Measurements from ENCODE around the gene MARCHF3.

Gene MARCHF3

GRCh38 chr5:127013407-127013806, 17.0 kb downstream of the MARCHF3 start:
- Histone ChIP-seq H3K4me3 (peak overlapping the region in 4 of 10 experiments; percentile 9 to 27 (median 16); a peak in 2 of 20 replicates), H3K27ac (peak overlapping the region in 10 of 11 experiments; percentile 27 to 67 (median 50); a peak in 19 of 22 replicates), H3K4me2 (peak overlapping the region; percentile 56 to 76 (median 67)), H3K9me3 (replicated peaks in 1 of 11) (peaks cover 0 to 65% (median 39%) of the 10 kb centered on the region in 11 experiments; a peak in 19 of 22 replicates), H3K27me3 (no peaks in the 10 kb centered on the region), H3K4me1 (peaks cover 33 to 69% (median 49%) of the 10 kb centered on the region in 10 experiments), H4K20me1 (no peaks in the 10 kb centered on the region), H3K36me3 (peaks cover 0 to 27% (median 5%) of the 10 kb centered on the region in 11 experiments; a peak in 9 of 22 replicates), H3K9ac (peak overlapping the region in 6 of 11 experiments; percentile 8 to 36 (median 26); a peak in 5 of 22 replicates)
- TF ChIP-seq Cebpa-rat (IDR thresholded peaks at IDR 0.05) = no peak

- H3K9me3 ChIP-seq (replicated peaks in 1 of 11) = peaks cover 0 to 65% (median 42%) of the 10 kb centered on the region in 11 experiments; a peak in 19 of 22 replicates
- H3K9ac ChIP-seq = peak overlapping the region in 6 of 11 experiments; percentile 8 to 36 (median 26); a peak in 8 of 22 replicates
- H3K27ac ChIP-seq = peak overlapping the region in 10 of 11 experiments; percentile 27 to 67 (median 50); a peak in 19 of 22 replicates
These were observed 17.4 kb downstream of the MARCHF3 start for GRCh38 chr5:127012916-127013315.

GRCh38 chr5:127011961-127012644, 18.3 kb downstream of the MARCHF3 start:
- Histone ChIP-seq H3K27me3 (no peaks in the 10 kb centered on the region), H3K4me3 (no peak overlapping the region; a peak in 1 of 20 replicates), H3K9me3 (replicated peaks in 1 of 11) (peaks cover 0 to 57% (median 34%) of the 10 kb centered on the region in 11 experiments; a peak in 19 of 22 replicates), H3K27ac (peak overlapping the region in 9 of 11 experiments; percentile 24 to 67 (median 51); a peak in 15 of 22 replicates), H4K20me1 (no peaks in the 10 kb centered on the region), H3K4me1 (peaks cover 33 to 81% (median 49%) of the 10 kb centered on the region in 10 experiments), H3K36me3 (peaks cover 0 to 27% (median 8%) of the 10 kb centered on the region in 11 experiments; a peak in 9 of 22 replicates), H3K9ac (peak overlapping the region in 1 of 11 experiments; percentile 36; a peak in 4 of 22 replicates), H3K4me2 (peak overlapping the region; percentile 56 to 76 (median 68))
- TF ChIP-seq Cebpa-rat (IDR thresholded peaks at IDR 0.05) = no peak

More at GRCh38 chr5:127012916-127013315, 17.4 kb downstream of the MARCHF3 start:
- TF ChIP-seq Cebpa-rat (IDR thresholded peaks at IDR 0.05) = no peak
- Histone ChIP-seq H3K36me3 (peaks cover 0 to 27% (median 7%) of the 10 kb centered on the region in 11 experiments; a peak in 9 of 22 replicates), H3K4me3 (peak overlapping the region in 3 of 10 experiments; percentile 9 to 27 (median 23); a peak in 1 of 20 replicates), H3K4me2 (peak overlapping the region; percentile 56 to 76 (median 67)), H4K20me1 (no peaks in the 10 kb centered on the region), H3K27me3 (no peaks in the 10 kb centered on the region), H3K4me1 (peaks cover 33 to 73% (median 49%) of the 10 kb centered on the region in 10 experiments)

GRCh38 chr5:127011153-127011552, 19.2 kb downstream of the MARCHF3 start:
- no peaks in the 10 kb centered on the region for H3K27me3 ChIP-seq
- no peak for TF ChIP-seq Cebpa-rat (IDR thresholded peaks at IDR 0.05)
- H3K4me3 ChIP-seq = no peak overlapping the region; a peak in 1 of 20 replicates
- peak overlapping the region in 7 of 11 experiments; percentile 2 to 67 (median 48); a peak in 7 of 22 replicates for H3K27ac ChIP-seq
- H3K9me3 ChIP-seq (replicated peaks in 1 of 11) = peaks cover 0 to 50% (median 28%) of the 10 kb centered on the region in 11 experiments; a peak in 19 of 22 replicates
- H3K4me1 ChIP-seq = peaks cover 33 to 90% (median 55%) of the 10 kb centered on the region in 10 experiments
- peaks cover 0 to 27% (median 8%) of the 10 kb centered on the region in 11 experiments; a peak in 9 of 22 replicates for H3K36me3 ChIP-seq
- H3K9ac ChIP-seq = 0 out of 22 replicates have a peak overlapping the region, but pooled peaks of 1 of the 11 experiments have one; percentile 7
- H3K4me2 ChIP-seq = peak overlapping the region; percentile 56 to 76 (median 68); a peak in 21 of 22 replicates
- H4K20me1 ChIP-seq = no peaks in the 10 kb centered on the region

GRCh38 chr5:127010362-127010761, 20.0 kb downstream of the MARCHF3 start:
- Histone ChIP-seq H3K9ac (no peak overlapping the region), H4K20me1 (no peaks in the 10 kb centered on the region), H3K27me3 (no peaks in the 10 kb centered on the region), H3K4me3 (no peak overlapping the region; a peak in 1 of 20 replicates), H3K27ac (no peak overlapping the region), H3K36me3 (peaks cover 0 to 27% (median 5%) of the 10 kb centered on the region in 11 experiments; a peak in 9 of 22 replicates), H3K4me2 (peak overlapping the region in 3 of 11 experiments; percentile 67 to 76 (median 68); a peak in 4 of 22 replicates), H3K4me1 (peaks cover 35 to 94% (median 57%) of the 10 kb centered on the region in 10 experiments), H3K9me3 (replicated peaks in 1 of 11) (peaks cover 0 to 42% (median 28%) of the 10 kb centered on the region in 11 experiments; a peak in 19 of 22 replicates)
- no peak for TF ChIP-seq Cebpa-rat (IDR thresholded peaks at IDR 0.05)

- Histone ChIP-seq H3K4me2 (peak overlapping the region in 2 of 11 experiments; percentile 1 to 67; a peak in 3 of 22 replicates), H3K4me1 (peaks cover 37 to 94% (median 55%) of the 10 kb centered on the region in 10 experiments)
These were observed 20.6 kb downstream of the MARCHF3 start for GRCh38 chr5:127009784-127010183.

GRCh38 chr5:127008300-127008975, 21.9 kb downstream of the MARCHF3 start:
- no peaks in the 10 kb centered on the region for H3K27me3 ChIP-seq
- H3K4me3 ChIP-seq = no peak overlapping the region
- H3K9me3 ChIP-seq (replicated peaks in 1 of 11) = peaks cover 0 to 36% (median 34%) of the 10 kb centered on the region in 11 experiments; a peak in 19 of 22 replicates
- no peak overlapping the region for H3K4me2 ChIP-seq
- no peaks in the 10 kb centered on the region for H4K20me1 ChIP-seq
- H3K9ac ChIP-seq = no peak overlapping the region
- TF ChIP-seq Cebpa-rat (IDR thresholded peaks at IDR 0.05) = no peak
- H3K4me1 ChIP-seq = peaks cover 32 to 94% (median 55%) of the 10 kb centered on the region in 10 experiments
- H3K27ac ChIP-seq = no peak overlapping the region
- peaks cover 0 to 32% (median 8%) of the 10 kb centered on the region in 11 experiments; a peak in 11 of 22 replicates for H3K36me3 ChIP-seq

More at GRCh38 chr5:127009784-127010183, 20.6 kb downstream of the MARCHF3 start:
- TF ChIP-seq Cebpa-rat (IDR thresholded peaks at IDR 0.05) = no peak
- Histone ChIP-seq H3K4me3 (no peak overlapping the region), H4K20me1 (no peaks in the 10 kb centered on the region), H3K27me3 (no peaks in the 10 kb centered on the region), H3K9ac (no peak overlapping the region), H3K9me3 (replicated peaks in 1 of 11) (peaks cover 0 to 37% (median 28%) of the 10 kb centered on the region in 11 experiments; a peak in 19 of 22 replicates), H3K36me3 (peaks cover 0 to 27% (median 5%) of the 10 kb centered on the region in 11 experiments; a peak in 9 of 22 replicates), H3K27ac (no peak overlapping the region)

GRCh38 chr5:127007522-127007921, 22.8 kb downstream of the MARCHF3 start:
- H3K27me3 ChIP-seq = no peaks in the 10 kb centered on the region
- no peak overlapping the region for H3K9ac ChIP-seq
- H3K4me2 ChIP-seq = no peak overlapping the region
- H3K4me3 ChIP-seq = no peak overlapping the region
- peaks cover 0 to 32% (median 9%) of the 10 kb centered on the region in 11 experiments; a peak in 11 of 22 replicates for H3K36me3 ChIP-seq
- peaks cover 0 to 44% (median 39%) of the 10 kb centered on the region in 11 experiments; a peak in 19 of 22 replicates for H3K9me3 ChIP-seq (replicated peaks in 1 of 11)
- H3K27ac ChIP-seq = no peak overlapping the region
- no peak for TF ChIP-seq Cebpa-rat (IDR thresholded peaks at IDR 0.05)
- H3K4me1 ChIP-seq = peaks cover 22 to 91% (median 48%) of the 10 kb centered on the region in 10 experiments
- H4K20me1 ChIP-seq = no peaks in the 10 kb centered on the region

Data from BLaER1 treated with 17β-estradiol and CSF1 and Interleukin-3, amounts not matched to agents 10 nM and 100 nM (cell line).